Neural cell (in vitro differentiated cells): Measurements from ENCODE around the gene TMC7. TPM values are rescaled to one million over a fixed set of nuclear protein-coding genes. Genes with fewer than 3 reads are reported as not detected.

Source experiments
- H2AFZ ChIP-seq: fragments of 200-600, 300-800 bp; sonication (generic), shearing (Covaris generic); 2 replicates; pipeline ENCODE4 v1.6.0; 2014; ENCODE audit warnings: low read depth, mild to moderate bottlenecking, antibody characterized with exemption, low read length, moderate library complexity
- H3F3A ChIP-seq: fragments of 200-600 bp; shearing (Covaris generic); 2 replicates; pipeline ENCODE4 v1.6.1; 2016; ENCODE audit warnings: mild to moderate bottlenecking, moderate library complexity, mixed read lengths, antibody characterized with exemption, low read length; ENCODE audit not compliant: insufficient read depth, poor library complexity, severe bottlenecking
- H3K27ac ChIP-seq: fragments of 200-600, 300-800 bp; sonication (generic), shearing (Covaris generic); 2 replicates; pipeline ENCODE4 v1.5.1; 2014; ENCODE audit warnings: mild to moderate bottlenecking, low read length, moderate library complexity
- H3K27me3 ChIP-seq: fragments of 300-800, 200-600 bp; sonication (generic), shearing (Covaris generic); 2 replicates; pipeline ENCODE4 v1.6.0; 2014; ENCODE audit warnings: mild to moderate bottlenecking, low read depth, low read length, moderate library complexity; ENCODE audit not compliant: insufficient read depth
- H3K36me3 ChIP-seq: fragments of 300-800, 200-600 bp; sonication (generic), shearing (Covaris generic); 2 replicates; pipeline ENCODE4 v1.5.1; 2014; ENCODE audit warnings: mild to moderate bottlenecking, antibody characterized with exemption, low read length, moderate library complexity; ENCODE audit not compliant: insufficient read depth
- H3K4me2 ChIP-seq: fragments of 300-800, 200-600 bp; sonication (generic), shearing (Covaris generic); 2 replicates; pipeline ENCODE4 v1.6.0; 2014; ENCODE audit warnings: mild to moderate bottlenecking, low read length
- H3K4me3 ChIP-seq: fragments of 300-800, 200-600 bp; sonication (generic), shearing (Covaris generic); 2 replicates; pipeline ENCODE4 v1.5.1; 2014; ENCODE audit warnings: mild to moderate bottlenecking, low read length, moderate library complexity
- H3K79me2 ChIP-seq: fragments of 200-600 bp; shearing (Covaris generic); replicated peaks from 2 replicates; pipeline ENCODE4 v1.6.0; 2014; ENCODE audit warnings: mild to moderate bottlenecking, low read length, moderate library complexity; ENCODE audit not compliant: insufficient read depth
- H3K9ac ChIP-seq: fragments of 300-800, 200-600 bp; sonication (generic), shearing (Covaris generic); 2 replicates; pipeline ENCODE4 v1.6.1; 2016; ENCODE audit warnings: mild to moderate bottlenecking, low read length, mixed read lengths
- H3K9me2 ChIP-seq: fragments of 200-600 bp; shearing (Covaris generic); 2 replicates; pipeline ENCODE4 v1.6.1; 2016; ENCODE audit warnings: mild to moderate bottlenecking, low read length, mixed read lengths; ENCODE audit not compliant: insufficient read depth
- H3K9me3 ChIP-seq: fragments of 200-600, 300-800 bp; sonication (generic), shearing (Covaris generic); 2 replicates; pipeline ENCODE4 v1.6.1; 2016; ENCODE audit warnings: mild to moderate bottlenecking, mixed run types, low read length, moderate library complexity, mixed read lengths
- H4K20me1 ChIP-seq: fragments of 200-600 bp; shearing (Covaris generic); 2 replicates; pipeline ENCODE4 v1.6.1; 2016; ENCODE audit warnings: mild to moderate bottlenecking, mixed run types; ENCODE audit not compliant: insufficient read depth
- CTCF ChIP-seq: fragments of 450-650 bp; IDR thresholded peaks from 2 replicates; pipeline ENCODE4 v1.5.1; 2014; ENCODE audit warnings: antibody characterized with exemption, mild to moderate bottlenecking, moderate library complexity; ENCODE audit not compliant: poor library complexity, severe bottlenecking
- EP300 ChIP-seq: fragments of 450-650 bp; conservative IDR thresholded peaks from 2 replicates; pipeline ENCODE4 v1.6.1; 2014; ENCODE audit warnings: antibody characterized with exemption, mild to moderate bottlenecking, moderate library complexity; ENCODE audit not compliant: poor library complexity, severe bottlenecking
- EZH2 ChIP-seq: fragments of 200-600, 300-800 bp; shearing (Covaris generic), sonication (generic); IDR thresholded peaks from 2 replicates; pipeline ENCODE4 v1.6.1; 2014; ENCODE audit warnings: antibody characterized with exemption, low read length, borderline replicate concordance, mild to moderate bottlenecking; ENCODE audit not compliant: insufficient read depth, poor library complexity, severe bottlenecking
- MXI1 ChIP-seq: fragments of 450-650 bp; conservative IDR thresholded peaks from 2 replicates; pipeline ENCODE4 v1.6.1; 2014; ENCODE audit warnings: antibody characterized with exemption, mild to moderate bottlenecking; ENCODE audit not compliant: poor library complexity, severe bottlenecking
- POLR2AphosphoS5 ChIP-seq: IDR thresholded peaks from 2 replicates; pipeline ENCODE4 v1.6.1; 2012
- RAD21 ChIP-seq: fragments of 450-650 bp; conservative IDR thresholded peaks from 2 replicates; pipeline ENCODE4 v1.6.1; 2014; ENCODE audit warnings: antibody characterized with exemption, mild to moderate bottlenecking, moderate library complexity
- REST ChIP-seq: IDR thresholded peaks from 2 replicates; pipeline ENCODE4 v1.6.1; 2012; ENCODE audit warnings: borderline replicate concordance
- SMC3 ChIP-seq: fragments of 450-650 bp; conservative IDR thresholded peaks from 2 replicates; pipeline ENCODE4 v1.6.1; 2014; ENCODE audit warnings: antibody characterized with exemption, mild to moderate bottlenecking, moderate library complexity; ENCODE audit not compliant: poor library complexity
- TAF1 ChIP-seq: IDR thresholded peaks from 2 replicates; pipeline ENCODE4 v1.6.1; 2012; ENCODE audit warnings: low read depth
- polyA plus RNA-seq: library from polyadenylated mRNA; depleted of rRNA; stranded (reverse); fragments of >200 nt; gene quantifications from 2 replicates; pipeline ENCODE4 v1.2.3, GENCODE V29; 2014

Gene TMC7
- polyA plus RNA-seq, 1 donor from 2014 or later = 3.5 TPM

GRCh38 chr16:19011169-19011731 lies 27.5 kb downstream of the TMC7 start (continued):
- no peak for TF ChIP-seq MXI1

GRCh38 chr16:19014461-19014860 lies 30.7 kb downstream of the TMC7 start:
- Histone ChIP-seq H3K4me2 (no peak overlapping the region), H3F3A (no peaks in the 10 kb centered on the region), H3K9ac (no peak overlapping the region), H2AFZ (no peak overlapping the region), H3K36me3 (no peaks in the 10 kb centered on the region), H3K79me2 (no peaks in the 10 kb centered on the region), H3K9me3 (no peaks in the 10 kb centered on the region), H4K20me1 (no peaks in the 10 kb centered on the region), H3K4me3 (no peak overlapping the region), H3K27me3 (no peaks in the 10 kb centered on the region), H3K9me2 (no peaks in the 10 kb centered on the region), H3K27ac (no peak overlapping the region)
- TF ChIP-seq REST = no peak
- no peak for TF ChIP-seq MXI1

GRCh38 chr16:19017179-19017578 lies 33.4 kb downstream of the TMC7 start:
- peaks cover 3% of the 10 kb centered on the region for H3K36me3 ChIP-seq
- no peak overlapping the region for H3K27ac ChIP-seq
- no peaks in the 10 kb centered on the region for H3K27me3 ChIP-seq
- no peaks in the 10 kb centered on the region for H4K20me1 ChIP-seq
- no peaks in the 10 kb centered on the region for H3F3A ChIP-seq
- H3K9me3 ChIP-seq = peaks cover 6% of the 10 kb centered on the region
- no peak overlapping the region for H3K4me3 ChIP-seq
- H3K4me2 ChIP-seq = no peak overlapping the region
- no peaks in the 10 kb centered on the region for H3K79me2 ChIP-seq
- TF ChIP-seq TAF1 = no peak
- no peak for TF ChIP-seq SMC3
- no peak for TF ChIP-seq REST
- no peak for TF ChIP-seq CTCF
- TF ChIP-seq EZH2 = no peak
- no peak for TF ChIP-seq MXI1
- TF ChIP-seq EP300 = no peak
- no peak for TF ChIP-seq POLR2AphosphoS5
- TF ChIP-seq RAD21 = no peak
- no peaks in the 10 kb centered on the region for H3K9me2 ChIP-seq
- no peak overlapping the region for H3K9ac ChIP-seq
- no peak overlapping the region for H2AFZ ChIP-seq
